Left lung (tissue), 10 donors: ENCODE results near the gene B3GALT6. TPM values are rescaled to one million over a fixed set of nuclear protein-coding genes. Genes with fewer than 3 reads are reported as not detected.

ENCODE experiments used
- ATAC-seq: fragments of 200-7000 bp; cut with Tn5 transposase; one replicate; pipeline ENCODE4 v1.9.1; 2020; ENCODE audit warnings: moderate library complexity
- DNase-seq, 4 donors: peaks; one replicate each; pipeline ENCODE4 v3.0.0-alpha.2; 2013 to 2020
- H3K27ac ChIP-seq, 2 donors: fragments of 200-600 bp; sonication (generic) in 1 of 2; one replicate each; pipeline versions ENCODE4 v1.5.0 to v1.8.0; 2020 to 2021
- H3K27me3 ChIP-seq, 2 donors: fragments of 200-600 bp; sonication (generic) in 1 of 2; one replicate each; pipeline versions ENCODE4 v1.5.0 to v1.8.0; 2020 to 2021
- H3K36me3 ChIP-seq, 2 donors: fragments of 200-600 bp; sonication (generic) in 1 of 2; one replicate each; pipeline versions ENCODE4 v1.5.0 to v1.8.0; 2020 to 2021
- H3K4me1 ChIP-seq, 2 donors: fragments of 200-600 bp; one replicate each; pipeline ENCODE4 v1.8.0; 2021
- H3K4me3 ChIP-seq, 2 donors: fragments of 200-600 bp; sonication (generic) in 1 of 2; one replicate each; pipeline versions ENCODE4 v1.5.0 to v1.8.0; 2020 to 2021; ENCODE audit warnings: mild to moderate bottlenecking in 1 of 2
- H3K9me3 ChIP-seq, 2 donors: fragments of 200-600 bp; sonication (generic) in 1 of 2; one replicate each; pipeline versions ENCODE4 v1.5.0 to v1.8.0; 2020 to 2021
- intact Hi-C, 2 donors: fragments of 100-400 bp; cut with DNase I; formaldehyde crosslinking; loops; one replicate each; pipeline versions ENCODE4 v1.11.2 to v1.14.2; 2022
- polyA plus RNA-seq, 6 donors: library from polyadenylated mRNA; unstranded; fragments of 120-200 nt; gene quantifications; one replicate each; pipeline ENCODE4 v1.2.1, GENCODE V29; 2013; ENCODE audit not compliant: insufficient read length in 6 of 6
- total RNA-seq, 2 donors: library from RNA; stranded (reverse); fragmentation: NEBNext Ultra II Directional; extraction: Animal tissue kit (Norgen Biotek cat#: 25700); gene quantifications; one replicate each; pipeline ENCODE4 v1.2.1, GENCODE V29; 2021
- TF ChIP-seq, protein P1 (sequence below), 2 donors: fragments of 200-600 bp; sonication (generic) in 1 of 2; IDR thresholded peaks; one replicate each; pipeline versions ENCODE4 v1.5.0 to v1.8.0; 2021; ENCODE audit warnings: antibody characterized with exemption in 2 of 2
- donor health status: DM: no; HTN: yes; CAD: no.
- donor health status: DM: no; HTN: no; CAD: no.

Gene B3GALT6
- total and polyA plus RNA-seq, 8 donors: 12.6 to 25.2 (median 17.8) TPM

GRCh38 chr1:1208713-1209433, 23.2 kb upstream of the B3GALT6 start:
- Histone ChIP-seq H3K4me3 (no peak overlapping the region), H3K36me3 (no peaks in the 10 kb centered on the region), H3K27ac (no peak overlapping the region), H3K9me3 (no peaks in the 10 kb centered on the region), H3K27me3 (peaks cover 18 to 77% of the 10 kb centered on the region in 2 donors), H3K4me1 (peaks cover 7 to 53% of the 10 kb centered on the region in 2 donors)
- intact Hi-C loops: no loop called here
- peak in 1 of 4 donors; percentile 75 for DNase-seq
- ATAC-seq: no peak
- TF ChIP-seq, protein P1, sequence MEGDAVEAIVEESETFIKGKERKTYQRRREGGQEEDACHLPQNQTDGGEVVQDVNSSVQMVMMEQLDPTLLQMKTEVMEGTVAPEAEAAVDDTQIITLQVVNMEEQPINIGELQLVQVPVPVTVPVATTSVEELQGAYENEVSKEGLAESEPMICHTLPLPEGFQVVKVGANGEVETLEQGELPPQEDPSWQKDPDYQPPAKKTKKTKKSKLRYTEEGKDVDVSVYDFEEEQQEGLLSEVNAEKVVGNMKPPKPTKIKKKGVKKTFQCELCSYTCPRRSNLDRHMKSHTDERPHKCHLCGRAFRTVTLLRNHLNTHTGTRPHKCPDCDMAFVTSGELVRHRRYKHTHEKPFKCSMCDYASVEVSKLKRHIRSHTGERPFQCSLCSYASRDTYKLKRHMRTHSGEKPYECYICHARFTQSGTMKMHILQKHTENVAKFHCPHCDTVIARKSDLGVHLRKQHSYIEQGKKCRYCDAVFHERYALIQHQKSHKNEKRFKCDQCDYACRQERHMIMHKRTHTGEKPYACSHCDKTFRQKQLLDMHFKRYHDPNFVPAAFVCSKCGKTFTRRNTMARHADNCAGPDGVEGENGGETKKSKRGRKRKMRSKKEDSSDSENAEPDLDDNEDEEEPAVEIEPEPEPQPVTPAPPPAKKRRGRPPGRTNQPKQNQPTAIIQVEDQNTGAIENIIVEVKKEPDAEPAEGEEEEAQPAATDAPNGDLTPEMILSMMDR (IDR thresholded peaks at IDR 0.05): no peak

DNA sequence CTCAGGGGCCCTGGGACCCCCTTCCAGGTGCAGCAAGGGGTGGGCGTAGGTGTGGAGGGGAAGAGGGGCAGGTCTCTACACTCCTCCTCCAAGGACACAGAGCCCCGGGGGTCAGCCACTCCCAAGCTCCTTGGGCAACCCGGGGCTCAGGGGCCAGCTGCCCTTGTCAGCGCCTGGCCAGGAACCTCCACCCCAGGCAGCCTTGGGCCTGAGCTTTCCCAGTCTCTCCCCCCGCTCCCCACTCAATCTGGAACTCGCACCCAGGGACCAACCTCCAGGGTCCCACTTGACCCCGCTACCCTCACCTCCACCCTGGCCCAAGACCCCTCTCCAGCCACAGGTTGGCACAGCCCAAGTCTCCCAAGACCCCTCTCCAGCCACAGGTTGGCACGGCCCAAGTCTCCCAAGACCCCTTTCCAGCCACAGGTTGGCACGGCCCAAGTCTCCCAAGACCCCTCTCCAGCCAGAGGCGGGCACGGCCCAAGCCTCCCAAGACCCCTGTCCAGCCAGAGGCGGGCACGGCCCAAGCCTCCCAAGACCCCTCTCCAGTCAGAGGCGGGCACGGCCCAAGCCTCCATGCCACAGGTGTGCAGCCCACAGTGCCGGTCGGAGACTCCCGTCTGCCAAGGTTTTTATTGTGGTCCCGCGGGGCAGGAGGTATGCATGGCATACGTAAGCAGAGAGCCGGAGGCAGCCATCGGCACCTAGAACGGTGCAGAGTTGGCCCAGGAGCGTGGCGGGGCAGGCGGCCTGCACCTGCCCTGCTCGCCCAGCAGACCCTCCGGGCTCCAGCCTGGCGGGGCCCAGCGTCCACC, 21.1 kb upstream of the B3GALT6 start:
- DNase-seq (peak in 1 of 4 donors; percentile 73), ATAC-seq (no peak)
- Histone ChIP-seq H3K4me3 (no peak overlapping the region), H3K27me3 (peaks cover 14 to 64% of the 10 kb centered on the region in 2 donors), H3K36me3 (peaks cover 0 to 8% of the 10 kb centered on the region in 2 donors), H3K9me3 (no peaks in the 10 kb centered on the region), H3K27ac (no peak overlapping the region), H3K4me1 (peaks cover 7 to 72% of the 10 kb centered on the region in 2 donors)
- TF ChIP-seq, protein P1 (IDR thresholded peaks at IDR 0.05): no peak
- intact Hi-C loops: no loop called here

DNA sequence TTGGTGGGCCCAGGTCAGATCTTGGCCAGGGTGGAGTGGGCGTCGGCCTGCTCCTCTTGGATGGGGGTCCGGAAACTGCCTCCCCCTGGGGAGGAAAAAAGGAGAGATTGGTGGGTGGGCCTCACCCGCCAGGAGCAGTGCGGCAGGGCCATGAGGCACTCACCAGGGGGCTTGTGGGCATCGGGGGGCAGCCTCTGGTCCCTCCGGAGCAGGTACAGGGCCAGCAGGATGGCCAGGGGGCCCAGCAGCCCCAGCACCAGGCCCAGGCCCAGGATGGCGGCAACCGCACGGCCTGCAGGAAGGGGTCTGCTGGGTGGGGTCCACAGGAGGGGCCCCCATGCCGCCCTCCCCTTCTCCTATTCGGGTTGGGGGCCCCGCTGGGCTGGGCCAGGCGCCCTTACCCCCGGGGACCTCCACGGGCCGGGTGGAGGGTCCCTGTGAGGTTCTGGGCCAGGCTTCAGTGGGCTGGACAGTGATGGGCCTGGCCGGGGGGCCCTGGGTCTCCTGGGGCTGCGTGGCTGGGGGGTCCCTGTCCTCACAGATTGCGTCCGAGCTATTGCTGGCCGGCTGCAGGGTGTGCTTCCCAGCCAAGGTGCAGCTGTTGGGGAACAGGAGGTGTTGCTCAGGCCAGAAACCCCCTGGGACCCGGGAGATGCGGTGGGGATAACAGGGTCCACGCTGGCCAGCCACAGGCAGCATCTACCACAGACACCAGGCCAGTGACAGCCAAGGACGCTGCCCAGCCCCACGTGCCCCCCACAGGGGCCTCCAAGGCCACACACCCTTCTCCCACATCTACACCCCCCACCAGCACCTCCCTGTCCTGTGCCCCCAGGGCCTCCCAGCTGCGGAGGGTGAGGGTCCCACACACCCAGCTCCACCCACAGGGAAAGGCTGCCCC, 20.2 kb upstream of the B3GALT6 start:
- H3K27me3 ChIP-seq: peaks cover 5 to 55% of the 10 kb centered on the region in 2 donors
- DNase-seq (peak in 1 of 4 donors; percentile 68), ATAC-seq (no peak)
- no peak overlapping the region for H3K4me3 ChIP-seq
- peaks cover 4 to 65% of the 10 kb centered on the region in 2 donors for H3K4me1 ChIP-seq
- H3K9me3 ChIP-seq: no peaks in the 10 kb centered on the region
- no peak overlapping the region for H3K27ac ChIP-seq
- H3K36me3 ChIP-seq: peaks cover 0 to 17% of the 10 kb centered on the region in 2 donors
- TF ChIP-seq, protein P1 (IDR thresholded peaks at IDR 0.05): no peak
- intact Hi-C loops: no loop called here

DNA sequence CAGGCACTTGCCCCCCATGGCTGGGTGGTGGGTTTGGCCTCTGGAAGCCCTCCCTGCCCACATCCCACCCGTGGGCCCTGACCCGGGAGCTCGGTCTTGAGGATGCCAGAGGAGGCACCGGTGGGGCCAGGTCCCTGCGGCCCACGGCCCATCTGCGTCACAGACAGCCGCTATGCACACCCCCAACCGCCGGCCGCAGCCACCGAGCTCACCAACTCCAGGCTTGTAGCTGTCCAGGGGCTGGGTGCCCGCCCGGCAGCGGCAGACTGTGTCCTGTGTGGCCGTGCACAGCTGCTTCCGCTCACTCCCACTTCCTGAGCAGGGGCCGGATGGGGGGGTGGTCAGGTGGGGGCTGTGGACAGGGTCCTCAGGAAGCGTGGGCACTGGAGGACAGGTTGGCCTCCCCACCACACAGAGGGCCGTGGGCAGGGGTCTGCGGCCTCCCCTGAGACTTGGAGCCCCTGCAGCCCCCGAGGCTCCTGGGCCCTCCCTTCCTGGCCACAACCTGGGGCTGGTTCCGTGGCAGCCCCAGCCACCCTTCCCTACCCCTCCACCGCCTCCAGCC, 19.2 kb upstream of the B3GALT6 start:
- Histone ChIP-seq H3K9me3 (no peaks in the 10 kb centered on the region), H3K4me3 (peak overlapping the region; percentile 7 to 32), H3K4me1 (peaks cover 4 to 54% of the 10 kb centered on the region in 2 donors), H3K27ac (peak overlapping the region in 1 of 2 donors; percentile 63), H3K36me3 (peaks cover 0 to 27% of the 10 kb centered on the region in 2 donors), H3K27me3 (peaks cover 0 to 44% of the 10 kb centered on the region in 2 donors)
- DNase-seq: peak in 2 of 4 donors; percentile 33 to 84
- TF ChIP-seq, protein P1 (IDR thresholded peaks at IDR 0.05): no peak
- intact Hi-C loops: no loop called here
- ATAC-seq: peak; percentile 40
